Measurements from ENCODE around the gene EIF3I. TPM values are rescaled to one million over a fixed set of nuclear protein-coding genes. Genes with fewer than 3 reads are reported as not detected.

EIF3I gene
- total RNA-seq, 4 donors from 2014 or later, result 98.8 to 211 (median 178) TPM

GRCh38 chr1:32239337-32239736 lies 17.1 kb downstream of the EIF3I start:
- H3K9me3 ChIP-seq, result no peaks in the 10 kb centered on the region
- no peak for TF ChIP-seq EP300 (IDR thresholded peaks at IDR 0.05)
- no peak for TF ChIP-seq CTCF (IDR thresholded peaks at IDR 0.05)
- no peak for TF ChIP-seq POLR2A (IDR thresholded peaks at IDR 0.05)
- TF ChIP-seq POLR2AphosphoS5 (IDR thresholded peaks at IDR 0.05), result no peak
- H3K36me3 ChIP-seq, result peaks cover 11% of the 10 kb centered on the region
- H3K27me3 ChIP-seq, result no peaks in the 10 kb centered on the region
- no peak overlapping the region for H3K4me3 ChIP-seq
- WGBS, result 39% methylated on average over 4 of the region's 4 CpGs
- DNase-seq (ENCODE audit: low spot score in 2 of 2), result no peak
- peaks cover 32% of the 10 kb centered on the region for H3K4me1 ChIP-seq
- no peak overlapping the region for H3K27ac ChIP-seq

- H3K27me3 ChIP-seq, result no peaks in the 10 kb centered on the region
- WGBS, result 53% methylated on average over 3 of the region's 20 CpGs
- H3K4me3 ChIP-seq, result peak overlapping the region; percentile 54
- TF ChIP-seq POLR2AphosphoS5 (IDR thresholded peaks at IDR 0.05) (no peak), EP300 (IDR thresholded peaks at IDR 0.05) (no peak), POLR2A (IDR thresholded peaks at IDR 0.05) (no peak), CTCF (IDR thresholded peaks at IDR 0.05) (no peak)
- peak overlapping the region; percentile 59 for H3K27ac ChIP-seq
- no peaks in the 10 kb centered on the region for H3K9me3 ChIP-seq
- DNase-seq (ENCODE audit: low spot score in 2 of 2), result peak in 1 of 2 donors; percentile 65
- peaks cover 32% of the 10 kb centered on the region for H3K4me1 ChIP-seq
- H3K36me3 ChIP-seq, result peaks cover 7% of the 10 kb centered on the region
Measured at GRCh38 chr1:32239790-32240139, 17.6 kb downstream of the EIF3I start.

- DNase-seq (ENCODE audit: low spot score in 2 of 2), result peak; percentile 84 to 86
- peaks cover under 1% of the 10 kb centered on the region for H3K36me3 ChIP-seq
- no peaks in the 10 kb centered on the region for H3K9me3 ChIP-seq
- H3K27ac ChIP-seq, result peak overlapping the region; percentile 59
- WGBS, result 5% methylated on average over 22 of the region's 62 CpGs
- TF ChIP-seq POLR2A (IDR thresholded peaks at IDR 0.05) (peak in 1 of 2 donors; percentile 29), EP300 (IDR thresholded peaks at IDR 0.05) (no peak)
- H3K4me3 ChIP-seq, result peak overlapping the region; percentile 54
- H3K4me1 ChIP-seq, result peaks cover 32% of the 10 kb centered on the region
- H3K27me3 ChIP-seq, result no peaks in the 10 kb centered on the region
Measured at GRCh38 chr1:32240140-32240951, 18.1 kb downstream of the EIF3I start.

- DNase-seq (ENCODE audit: low spot score in 2 of 2), result peak; percentile 83 to 84
- no peaks in the 10 kb centered on the region for H3K9me3 ChIP-seq
Measured at GRCh38 chr1:32241001-32241763, 19.0 kb downstream of the EIF3I start.

GRCh38 chr1:32242341-32242851 lies 20.2 kb downstream of the EIF3I start:
- WGBS, result 25% methylated on average over 7 of the region's 7 CpGs
- TF ChIP-seq POLR2A (IDR thresholded peaks at IDR 0.05) (no peak), CTCF (IDR thresholded peaks at IDR 0.05) (no peak), EP300 (IDR thresholded peaks at IDR 0.05) (no peak), POLR2AphosphoS5 (IDR thresholded peaks at IDR 0.05) (no peak)
- H3K4me3 ChIP-seq, result no peak overlapping the region
- H3K36me3 ChIP-seq, result no peaks in the 10 kb centered on the region
- H3K27me3 ChIP-seq, result no peaks in the 10 kb centered on the region
- H3K4me1 ChIP-seq, result peaks cover 41% of the 10 kb centered on the region
- H3K9me3 ChIP-seq, result no peaks in the 10 kb centered on the region
- no peak overlapping the region for H3K27ac ChIP-seq
- DNase-seq (ENCODE audit: low spot score in 2 of 2), result no peak

More at GRCh38 chr1:32241001-32241763, 19.0 kb downstream of the EIF3I start:
- TF ChIP-seq POLR2AphosphoS5 (IDR thresholded peaks at IDR 0.05) (no peak), EP300 (IDR thresholded peaks at IDR 0.05) (no peak), CTCF (IDR thresholded peaks at IDR 0.05) (no peak), POLR2A (IDR thresholded peaks at IDR 0.05) (no peak)
- Histone ChIP-seq H3K4me1 (peaks cover 32% of the 10 kb centered on the region), H3K4me3 (peak overlapping the region; percentile 54), H3K27me3 (no peaks in the 10 kb centered on the region), H3K27ac (peak overlapping the region; percentile 59), H3K36me3 (no peaks in the 10 kb centered on the region)
- no CpG with 5 or more reads among the region's 55 CpGs for WGBS
